BLaER1 treated with 17β-estradiol and CSF1 and Interleukin-3, amounts not matched to agents 10 nM and 100 nM (cell line): ENCODE data around the gene GDE1.

ENCODE experiments used
- H3K27ac ChIP-seq, 11 experiments: shearing (Covaris generic); formaldehyde crosslinking; 2 replicates each; pipeline ENCODE4 v1.8.1; 2022
- H3K27me3 ChIP-seq, 11 experiments: shearing (Covaris generic); formaldehyde crosslinking; 2 replicates each; pipeline ENCODE4 v1.8.1; 2022
- H3K36me3 ChIP-seq, 11 experiments: shearing (Covaris generic); formaldehyde crosslinking; 2 replicates each; pipeline ENCODE4 v1.8.1; 2022
- H3K4me1 ChIP-seq, 10 experiments: shearing (Covaris generic); formaldehyde crosslinking; 2 replicates each; pipeline ENCODE4 v1.8.1; 2022
- H3K4me2 ChIP-seq, 11 experiments: shearing (Covaris generic); formaldehyde crosslinking; 2 replicates each; pipeline ENCODE4 v1.8.1; 2022
- H3K4me3 ChIP-seq, 10 experiments: shearing (Covaris generic); formaldehyde crosslinking; 2 replicates each; pipeline ENCODE4 v1.8.1; 2022
- H3K9ac ChIP-seq, 11 experiments: shearing (Covaris generic); formaldehyde crosslinking; 2 replicates each; pipeline ENCODE4 v1.8.1; 2022
- H3K9me3 ChIP-seq, 11 experiments: shearing (Covaris generic); formaldehyde crosslinking; replicated peaks in 1 of 11; 2 replicates each; pipeline ENCODE4 v1.8.1; 2022
- H4K20me1 ChIP-seq, 11 experiments: shearing (Covaris generic); formaldehyde crosslinking; 2 replicates each; pipeline ENCODE4 v1.8.1; 2022
- Cebpa-rat ChIP-seq, 11 experiments: shearing (Covaris generic); IDR thresholded peaks; 2 replicates each; pipeline ENCODE4 v1.8.1; 2022

The GDE1 gene

GRCh38 chr16:19472482-19472881 is 49.4 kb downstream of the GDE1 start:
- no peak for TF ChIP-seq Cebpa-rat (IDR thresholded peaks at IDR 0.05)

GRCh38 chr16:19468300-19468699 is 53.6 kb downstream of the GDE1 start:
- no peaks in the 10 kb centered on the region for H3K36me3 ChIP-seq
- H3K27me3 ChIP-seq: no peaks in the 10 kb centered on the region
- no peaks in the 10 kb centered on the region for H3K9me3 ChIP-seq
- no peaks in the 10 kb centered on the region for H4K20me1 ChIP-seq
- TF ChIP-seq Cebpa-rat (IDR thresholded peaks at IDR 0.05): no peak
- no peaks in the 10 kb centered on the region for H3K4me1 ChIP-seq
- H3K27ac ChIP-seq: no peak overlapping the region
- H3K9ac ChIP-seq: no peak overlapping the region
- H3K4me2 ChIP-seq: no peak overlapping the region
- no peak overlapping the region for H3K4me3 ChIP-seq

More at GRCh38 chr16:19472482-19472881, 49.4 kb downstream of the GDE1 start:
- H3K4me1 ChIP-seq: no peaks in the 10 kb centered on the region
- H3K4me3 ChIP-seq: no peak overlapping the region
- no peaks in the 10 kb centered on the region for H3K9me3 ChIP-seq
- H3K27ac ChIP-seq: no peak overlapping the region
- H3K36me3 ChIP-seq: no peaks in the 10 kb centered on the region
- H3K27me3 ChIP-seq: no peaks in the 10 kb centered on the region
- no peaks in the 10 kb centered on the region for H4K20me1 ChIP-seq
- H3K4me2 ChIP-seq: no peak overlapping the region
- no peak overlapping the region for H3K9ac ChIP-seq

GRCh38 chr16:19463468-19464315 is 58.2 kb downstream of the GDE1 start:
- TF ChIP-seq Cebpa-rat (IDR thresholded peaks at IDR 0.05): no peak
- Histone ChIP-seq H3K9ac (no peak overlapping the region), H3K27me3 (no peaks in the 10 kb centered on the region), H3K4me3 (no peak overlapping the region), H3K9me3 (no peaks in the 10 kb centered on the region), H4K20me1 (no peaks in the 10 kb centered on the region), H3K27ac (no peak overlapping the region), H3K36me3 (no peaks in the 10 kb centered on the region), H3K4me1 (no peaks in the 10 kb centered on the region), H3K4me2 (no peak overlapping the region)

- Histone ChIP-seq H3K4me2 (no peak overlapping the region), H3K4me1 (no peaks in the 10 kb centered on the region)
- no peak for TF ChIP-seq Cebpa-rat (IDR thresholded peaks at IDR 0.05)
These were observed 61.5 kb downstream of the GDE1 start for GRCh38 chr16:19460397-19460796.

DNA sequence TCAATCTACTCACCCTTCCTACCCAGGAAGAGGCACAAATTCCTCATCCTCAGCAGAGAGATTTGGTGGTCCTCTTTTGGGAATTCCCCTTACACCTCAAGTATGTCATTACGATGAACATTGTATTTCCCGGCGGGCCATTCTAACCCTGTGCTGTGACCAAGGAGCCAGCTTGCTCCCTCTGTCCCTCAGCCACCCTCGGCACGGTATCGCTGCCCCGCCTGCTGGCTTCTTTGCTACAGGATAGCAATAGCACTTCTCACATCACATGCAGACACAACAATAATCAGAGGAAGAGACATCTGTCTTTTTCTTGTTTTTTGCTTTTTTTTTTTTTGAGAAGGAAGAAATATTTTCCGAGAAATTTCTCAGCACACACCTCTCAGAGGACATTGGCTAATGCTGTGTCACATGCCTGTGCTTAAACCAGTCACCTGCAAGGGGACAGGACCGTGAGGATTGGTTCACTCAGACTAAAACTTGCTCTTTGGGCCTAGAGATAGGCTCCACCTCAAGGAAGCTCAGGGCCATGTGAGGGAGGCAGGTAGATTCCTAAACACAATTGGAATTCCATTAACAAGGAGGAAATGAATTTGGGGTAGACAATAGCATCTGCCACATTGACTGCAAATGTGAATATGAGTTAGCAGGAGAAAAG is 63.0 kb downstream of the GDE1 start:
- H4K20me1 ChIP-seq: no peaks in the 10 kb centered on the region
- no peaks in the 10 kb centered on the region for H3K9me3 ChIP-seq
- H3K4me1 ChIP-seq: no peaks in the 10 kb centered on the region
- no peak overlapping the region for H3K4me2 ChIP-seq
- no peaks in the 10 kb centered on the region for H3K36me3 ChIP-seq
- H3K27ac ChIP-seq: no peak overlapping the region
- no peak overlapping the region for H3K9ac ChIP-seq
- TF ChIP-seq Cebpa-rat (IDR thresholded peaks at IDR 0.05): no peak
- no peak overlapping the region for H3K4me3 ChIP-seq
- H3K27me3 ChIP-seq: no peaks in the 10 kb centered on the region

More at GRCh38 chr16:19460397-19460796, 61.5 kb downstream of the GDE1 start:
- H3K27ac ChIP-seq: no peak overlapping the region
- no peak overlapping the region for H3K9ac ChIP-seq
- no peaks in the 10 kb centered on the region for H3K27me3 ChIP-seq
- H3K9me3 ChIP-seq: no peaks in the 10 kb centered on the region
- no peaks in the 10 kb centered on the region for H3K36me3 ChIP-seq
- no peaks in the 10 kb centered on the region for H4K20me1 ChIP-seq
- no peak overlapping the region for H3K4me3 ChIP-seq
